GM12801 (cell line): Measurements from ENCODE around the gene CORO2B.

Source experiments
- CTCF ChIP-seq: IDR thresholded peaks from one replicate; pipeline ENCODE4 v1.5.1; 2011; ENCODE audit warnings: control low read depth; ENCODE audit not compliant: insufficient read length; ENCODE audit errors: extremely low read depth

CORO2B gene

GRCh38 chr15:68730471-68730919 is 151.7 kb downstream of the CORO2B start:
- TF ChIP-seq CTCF, result no peak

GRCh38 chr15:68730976-68731897 is 152.4 kb downstream of the CORO2B start:
- no peak for TF ChIP-seq CTCF

GRCh38 chr15:68732451-68732850 is 153.7 kb downstream of the CORO2B start:
- TF ChIP-seq CTCF, result no peak

- TF ChIP-seq CTCF, result no peak
Observed at GRCh38 chr15:68733666-68734065, 154.9 kb downstream of the CORO2B start.

GRCh38 chr15:68734352-68734751 is 155.6 kb downstream of the CORO2B start:
- TF ChIP-seq CTCF, result no peak

GRCh38 chr15:68734881-68735280 is 156.1 kb downstream of the CORO2B start:
- no peak for TF ChIP-seq CTCF

GRCh38 chr15:68735610-68736009 is 156.8 kb downstream of the CORO2B start:
- TF ChIP-seq CTCF, result no peak
